ENCODE data around the gene COPS7B. TPM values are rescaled to one million over a fixed set of nuclear protein-coding genes. Genes with fewer than 3 reads are reported as not detected.
A peak's percentile ranks its signal among the peaks of the same experiment; 100 is the strongest.

Gene COPS7B
- total RNA-seq, 1 experiment from 2014 or later, result 43.5 TPM

- DNase-seq (no peak), ATAC-seq (no peak)
- peak overlapping the region; percentile 78 for H2AFZ ChIP-seq (ENCODE audit: low read length)
- TF ChIP-seq EZH2phosphoT487 (IDR thresholded peaks at IDR 0.05; ENCODE audit: borderline replicate concordance, low read length) (no peak), CTCF (conservative IDR thresholded peaks at IDR 0.05; ENCODE audit: low read depth, low read length) (no peak), EZH2 (IDR thresholded peaks at IDR 0.05; ENCODE audit: low read length, unreplicated experiment) (no peak)
- H3K27ac ChIP-seq (ENCODE audit: low read length), result no peak overlapping the region
- H3K4me1 ChIP-seq (ENCODE audit: insufficient read depth, low read length), result peaks cover 20% of the 10 kb centered on the region
- no peaks in the 10 kb centered on the region for H3K27me3 ChIP-seq (ENCODE audit: low read length)
- peaks cover 26% of the 10 kb centered on the region for H3K79me2 ChIP-seq (ENCODE audit: low read length)
- peak overlapping the region; percentile 73 for H3K4me3 ChIP-seq (ENCODE audit: low read length)
- no peaks in the 10 kb centered on the region for H3F3A ChIP-seq (ENCODE audit: low read length, unreplicated experiment)
- peak overlapping the region; percentile 69 for H3K9ac ChIP-seq (ENCODE audit: low read length)
- H3K9me3 ChIP-seq (ENCODE audit: low read length), result no peaks in the 10 kb centered on the region
- peak overlapping the region; percentile 87 for H3K4me2 ChIP-seq (ENCODE audit: low read length)
- ChIA-PET CTCF (no interaction called here), POLR2A (ENCODE audit: unreplicated experiment) (no interaction called here)
- no TSS peak for BruUV-seq (replicated peaks)
- H4K20me1 ChIP-seq (ENCODE audit: low read length), result no peaks in the 10 kb centered on the region
- H3K9me2 ChIP-seq (replicated peaks; ENCODE audit: low read length), result no peaks in the 10 kb centered on the region
- no peaks in the 10 kb centered on the region for H3K36me3 ChIP-seq (ENCODE audit: low read depth, low read length)
- intact Hi-C loops (cut with micrococcal nuclease), result no loop called here
These were observed 5.9 kb upstream of the COPS7B start for GRCh38 chr2:231780123-231780908.

- Histone ChIP-seq H2AFZ (ENCODE audit: low read length) (peak within 1 kb of the TSS; percentile 78), H3K27me3 (ENCODE audit: low read length) (no peaks in the 10 kb centered on the region), H3K4me2 (ENCODE audit: low read length) (peak within 1 kb of the TSS; percentile 87), H4K20me1 (ENCODE audit: low read length) (no peaks in the 10 kb centered on the region), H3K36me3 (ENCODE audit: low read depth, low read length) (no peaks in the 10 kb centered on the region), H3K9me3 (ENCODE audit: low read length) (no peaks in the 10 kb centered on the region), H3K4me3 (ENCODE audit: low read length) (peak within 1 kb of the TSS; percentile 73), H3K9ac (ENCODE audit: low read length) (peak within 1 kb of the TSS; percentile 69), H3F3A (ENCODE audit: low read length, unreplicated experiment) (no peaks in the 10 kb centered on the region), H3K27ac (ENCODE audit: low read length) (peak within 1 kb of the TSS; percentile 26; the same call in 1 of the 2 replicates), H3K9me2 (replicated peaks; ENCODE audit: low read length) (no peaks in the 10 kb centered on the region), H3K4me1 (ENCODE audit: insufficient read depth, low read length) (peaks cover 25% of the 10 kb centered on the region), H3K79me2 (ENCODE audit: low read length) (peaks cover 26% of the 10 kb centered on the region)
- DNase-seq (peak; percentile 99), ATAC-seq (peak; percentile 96)
- intact Hi-C loops (cut with micrococcal nuclease), result no loop called here
- no TSS peak for BruUV-seq (replicated peaks)
- no peak for TF ChIP-seq EZH2phosphoT487 (IDR thresholded peaks at IDR 0.05; ENCODE audit: borderline replicate concordance, low read length)
- TF ChIP-seq CTCF (conservative IDR thresholded peaks at IDR 0.05; ENCODE audit: low read depth, low read length), result no peak
- no peak for TF ChIP-seq EZH2 (IDR thresholded peaks at IDR 0.05; ENCODE audit: low read length, unreplicated experiment)
- ChIA-PET CTCF (no interaction called here), POLR2A (ENCODE audit: unreplicated experiment) (no interaction called here)
These were observed 5.1 kb upstream of the COPS7B start, which contains the start of gene PDE6D for GRCh38 chr2:231780909-231781797. PDE6D (minus strand) TSS chr2:231781282; CDS start chr2:231781114, 168 bp downstream.
